ENCODE data around the gene GPBAR1. TPM values are rescaled to one million over a fixed set of nuclear protein-coding genes. Genes with fewer than 3 reads are reported as not detected.

Gene GPBAR1
- total RNA-seq, 2 experiments from 2014 or later = 1.6 to 1.8 TPM

- intact Hi-C loops (cut with DNase I, micrococcal nuclease) = loop anchor here in 1 of 2 experiments (10.0 kb wide), 1 partner anchor 363 kb away; no protein-coding TSS in a partner anchor
- peak overlapping the region; percentile 12 to 50 for H3K27ac ChIP-seq (ENCODE audit: low read depth in 1 of 2, low read length in 2 of 2)
- TF ChIP-seq, protein P1, sequence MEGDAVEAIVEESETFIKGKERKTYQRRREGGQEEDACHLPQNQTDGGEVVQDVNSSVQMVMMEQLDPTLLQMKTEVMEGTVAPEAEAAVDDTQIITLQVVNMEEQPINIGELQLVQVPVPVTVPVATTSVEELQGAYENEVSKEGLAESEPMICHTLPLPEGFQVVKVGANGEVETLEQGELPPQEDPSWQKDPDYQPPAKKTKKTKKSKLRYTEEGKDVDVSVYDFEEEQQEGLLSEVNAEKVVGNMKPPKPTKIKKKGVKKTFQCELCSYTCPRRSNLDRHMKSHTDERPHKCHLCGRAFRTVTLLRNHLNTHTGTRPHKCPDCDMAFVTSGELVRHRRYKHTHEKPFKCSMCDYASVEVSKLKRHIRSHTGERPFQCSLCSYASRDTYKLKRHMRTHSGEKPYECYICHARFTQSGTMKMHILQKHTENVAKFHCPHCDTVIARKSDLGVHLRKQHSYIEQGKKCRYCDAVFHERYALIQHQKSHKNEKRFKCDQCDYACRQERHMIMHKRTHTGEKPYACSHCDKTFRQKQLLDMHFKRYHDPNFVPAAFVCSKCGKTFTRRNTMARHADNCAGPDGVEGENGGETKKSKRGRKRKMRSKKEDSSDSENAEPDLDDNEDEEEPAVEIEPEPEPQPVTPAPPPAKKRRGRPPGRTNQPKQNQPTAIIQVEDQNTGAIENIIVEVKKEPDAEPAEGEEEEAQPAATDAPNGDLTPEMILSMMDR (IDR thresholded peaks at IDR 0.05) = no peak
- peaks cover 70% of the 10 kb centered on the region for H3K36me3 ChIP-seq (ENCODE audit: insufficient read depth, low read length)
- peaks cover 63% of the 10 kb centered on the region for H3K4me1 ChIP-seq (ENCODE audit: insufficient read depth, low read length)
- Mint-ChIP-seq H3K4me1 (ENCODE audit: low read depth) (peaks cover 65% of the 10 kb centered on the region), H3K4me3 (no peak overlapping the region), H3K36me3 (ENCODE audit: low read depth) (peaks cover 75% of the 10 kb centered on the region), H3K9me3 (no peaks in the 10 kb centered on the region), H3K27me3 (no peaks in the 10 kb centered on the region), H3K27ac (peak overlapping the region; percentile 73)
- no peaks in the 10 kb centered on the region for H3K27me3 ChIP-seq (ENCODE audit: control insufficient read depth in 1 of 2, insufficient read depth in 2 of 2, low read length in 2 of 2)
- ChIA-PET POLR2A (interaction anchor here (1.1 kb wide), 2 partner anchors 9 to 35 kb away, joined by 3 read pairs; no protein-coding TSS in a partner anchor), CTCF (no interaction called here)
- DNase-seq (no peak), ATAC-seq (ENCODE audit: poor library complexity) (no peak)
- no peaks in the 10 kb centered on the region for H3K9me3 ChIP-seq (ENCODE audit: control insufficient read depth in 1 of 2, insufficient read depth in 1 of 2, low read length in 2 of 2)
- H3K4me3 ChIP-seq (ENCODE audit: low read length) = no peak overlapping the region
Observed at GRCh38 chr2:218281449-218281848, 20.6 kb downstream of the GPBAR1 start.

- Histone ChIP-seq H3K4me1 (ENCODE audit: insufficient read depth, low read length) (peaks cover 73% of the 10 kb centered on the region), H3K4me3 (ENCODE audit: low read length) (no peak overlapping the region), H3K27ac (ENCODE audit: low read depth in 1 of 2, low read length in 2 of 2) (peak overlapping the region; percentile 50 to 98), H3K9me3 (ENCODE audit: control insufficient read depth in 1 of 2, insufficient read depth in 1 of 2, low read length in 2 of 2) (no peaks in the 10 kb centered on the region), H3K36me3 (ENCODE audit: insufficient read depth, low read length) (peaks cover 61% of the 10 kb centered on the region), H3K27me3 (ENCODE audit: control insufficient read depth in 1 of 2, insufficient read depth in 2 of 2, low read length in 2 of 2) (no peaks in the 10 kb centered on the region)
- H3K27me3 Mint-ChIP-seq = no peaks in the 10 kb centered on the region
- no peaks in the 10 kb centered on the region for H3K9me3 Mint-ChIP-seq
- TF ChIP-seq, protein P1 (IDR thresholded peaks at IDR 0.05) = no peak
- DNase-seq (peak in 1 of 14 experiments; percentile 11), ATAC-seq (ENCODE audit: poor library complexity) (no peak)
- intact Hi-C loops (cut with DNase I, micrococcal nuclease) = loop anchor here in 1 of 2 experiments (10.0 kb wide), 1 partner anchor 362 kb away; no protein-coding TSS in a partner anchor
- ChIA-PET POLR2A (interaction anchor here (0.6 to 11.6 kb wide), 4 partner anchors 8 to 1103 kb away, joined by 3 to 221 read pairs (median 3); partner anchors contain the start of genes AAMP and PNKD), CTCF (interaction anchor here (1.8 kb wide), 1 partner anchor 10 kb away, joined by 8 read pairs; no protein-coding TSS in a partner anchor)
- H3K36me3 Mint-ChIP-seq (ENCODE audit: low read depth) = peaks cover 68% of the 10 kb centered on the region
- H3K4me1 Mint-ChIP-seq (ENCODE audit: low read depth) = peaks cover 71% of the 10 kb centered on the region
- no peak overlapping the region for H3K4me3 Mint-ChIP-seq
- peak overlapping the region; percentile 99 for H3K27ac Mint-ChIP-seq
Observed at GRCh38 chr2:218282173-218282991, 21.6 kb downstream of the GPBAR1 start.

DNA sequence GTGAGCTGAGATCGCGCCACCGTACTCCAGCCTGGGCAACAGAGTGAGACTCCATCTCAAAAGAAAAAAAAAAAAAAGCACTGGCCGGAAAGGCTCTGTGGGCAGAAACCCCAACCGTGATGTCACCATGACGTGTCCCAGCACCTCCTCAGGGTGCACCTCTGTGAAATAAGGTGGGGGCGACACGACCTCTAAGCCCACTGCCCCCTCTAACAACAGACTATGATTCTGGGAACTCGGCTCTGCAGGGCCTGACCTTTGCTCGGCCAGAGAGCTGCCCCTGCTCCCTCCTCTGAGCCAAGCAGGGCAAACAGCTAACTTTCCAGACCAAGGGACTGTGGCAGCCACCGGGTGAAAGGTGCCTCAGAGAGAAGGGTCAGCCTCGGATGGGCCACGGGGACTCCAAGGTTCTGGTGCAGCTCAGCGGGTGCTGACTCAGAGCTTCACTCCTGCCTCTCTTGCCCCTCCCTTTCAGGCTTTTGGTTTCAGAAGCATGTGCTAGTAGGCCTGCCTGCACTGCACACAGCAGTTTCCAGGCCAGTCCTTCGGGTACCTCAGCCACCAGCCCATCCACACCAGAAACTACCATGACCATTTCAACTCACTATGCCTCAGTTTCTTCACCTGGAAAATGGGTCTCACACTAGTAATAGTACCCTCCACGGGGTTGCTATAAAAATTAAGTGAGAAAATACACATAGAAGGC lies 23.4 kb downstream of the GPBAR1 start:
- Histone ChIP-seq H3K36me3 (ENCODE audit: insufficient read depth, low read length) (peaks cover 42% of the 10 kb centered on the region), H3K27ac (ENCODE audit: low read depth in 1 of 2, low read length in 2 of 2) (peak overlapping the region; percentile 95 to 98), H3K9me3 (ENCODE audit: control insufficient read depth in 1 of 2, insufficient read depth in 1 of 2, low read length in 2 of 2) (no peaks in the 10 kb centered on the region), H3K4me3 (ENCODE audit: low read length) (peak overlapping the region; percentile 35), H3K4me1 (ENCODE audit: insufficient read depth, low read length) (peaks cover 83% of the 10 kb centered on the region), H3K27me3 (ENCODE audit: control insufficient read depth in 1 of 2, insufficient read depth in 2 of 2, low read length in 2 of 2) (no peaks in the 10 kb centered on the region)
- H3K36me3 Mint-ChIP-seq (ENCODE audit: low read depth) = peaks cover 50% of the 10 kb centered on the region
- ATAC-seq (ENCODE audit: poor library complexity) = peak; percentile 18
- peaks cover 83% of the 10 kb centered on the region for H3K4me1 Mint-ChIP-seq (ENCODE audit: low read depth)
- no peaks in the 10 kb centered on the region for H3K9me3 Mint-ChIP-seq
- H3K4me3 Mint-ChIP-seq = peak overlapping the region; percentile 91
- intact Hi-C loops (cut with DNase I, micrococcal nuclease) = loop anchor here in 1 of 2 experiments (10.0 kb wide), 1 partner anchor 361 kb away; no protein-coding TSS in a partner anchor
- ChIA-PET CTCF (interaction anchor here (0.7 to 1.8 kb wide), 3 partner anchors 8 to 112 kb away, joined by 3 to 8 read pairs (median 6); no protein-coding TSS in a partner anchor), POLR2A (interaction anchor here (0.6 to 11.6 kb wide), 4 partner anchors 9 to 112 kb away, joined by 3 to 221 read pairs (median 23); partner anchors contain the start of genes AAMP and PNKD)
- peak overlapping the region; percentile 99 for H3K27ac Mint-ChIP-seq
- TF ChIP-seq, protein P1 (IDR thresholded peaks at IDR 0.05) = no peak
- peak in 11 of 14 experiments; percentile 28 to 81 (median 49) for DNase-seq
- no peaks in the 10 kb centered on the region for H3K27me3 Mint-ChIP-seq

Measured in CD4-positive, alpha-beta T cell (primary cell).